GM19455 (cell line): ENCODE data around the gene CPED1.

Source experiments
- ATAC-seq: cut with Tn5 transposase; IDR thresholded peaks from one replicate; pipeline ENCODE4 v1.9.1; 2021; ENCODE audit not compliant: unreplicated experiment

Gene CPED1

DNA sequence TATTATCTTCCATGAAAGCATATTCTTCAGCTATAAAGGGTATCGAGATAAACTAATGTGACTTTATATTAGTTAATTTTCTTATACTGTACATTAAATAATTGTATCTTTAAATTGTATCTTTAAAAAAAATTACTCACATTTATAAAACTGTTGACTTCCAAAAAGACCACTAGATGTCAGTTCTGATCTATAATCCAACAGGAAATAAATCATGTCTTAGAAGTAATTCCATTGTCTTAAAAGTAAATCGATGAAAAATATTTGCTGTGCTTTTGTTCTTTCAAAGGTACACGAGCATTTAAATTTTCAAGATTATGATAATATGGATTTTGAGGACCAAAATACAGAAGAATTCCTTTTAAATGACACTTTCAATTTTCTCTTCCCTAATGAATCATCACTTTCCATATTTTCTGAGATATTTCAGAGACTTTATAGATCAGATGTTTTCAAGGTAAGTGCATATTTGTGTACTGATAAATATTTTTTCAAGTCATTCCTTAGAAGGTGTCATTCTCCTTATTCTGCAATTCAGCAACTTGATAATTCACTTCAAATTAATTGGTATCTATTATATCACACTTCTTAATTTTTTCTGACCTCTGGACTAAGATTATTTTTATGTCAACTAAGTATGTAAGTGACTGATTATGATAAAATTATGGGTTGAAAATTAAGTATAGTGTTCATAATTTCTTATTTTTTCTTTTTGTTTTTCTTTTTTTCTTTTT, 138.5 kb downstream of the CPED1 start:
- no peak for ATAC-seq

DNA sequence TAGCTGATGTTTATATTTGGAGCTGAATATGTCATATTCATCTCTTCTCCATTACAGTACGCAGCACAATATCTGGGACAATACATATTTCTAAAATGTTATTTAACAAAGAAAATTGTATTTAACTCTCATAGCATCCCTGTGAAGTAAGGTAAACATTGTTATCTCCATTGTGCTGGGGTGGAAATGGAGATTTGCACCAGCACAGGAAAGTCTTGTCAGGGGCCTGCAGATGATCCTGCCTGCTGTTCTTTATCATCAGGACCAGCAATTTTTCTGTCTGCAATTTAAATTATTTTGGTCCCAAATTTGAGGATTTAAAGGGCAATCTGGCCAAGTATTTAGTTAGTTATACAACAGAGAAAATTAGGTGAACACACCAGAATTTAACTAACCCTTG, 144.4 kb downstream of the CPED1 start:
- no peak for ATAC-seq

DNA sequence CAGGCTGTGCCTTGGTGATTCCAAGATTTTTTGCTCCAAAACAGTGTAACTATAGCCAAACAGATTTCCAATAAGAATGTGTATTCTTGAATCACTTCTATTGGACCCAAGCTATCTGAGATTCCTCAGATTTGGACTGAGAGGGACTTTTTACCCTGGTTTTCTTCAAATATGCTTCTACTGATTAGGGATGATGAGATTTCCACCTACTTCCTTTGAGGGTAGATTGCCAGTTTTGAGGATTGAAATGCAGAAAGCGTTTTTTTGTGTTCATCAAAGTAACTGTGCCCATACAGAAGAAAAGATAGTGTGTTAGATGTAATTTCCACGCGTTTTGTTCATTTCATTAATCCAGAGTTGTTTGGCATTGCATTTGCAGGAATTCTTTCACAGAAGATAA, 144.9 kb downstream of the CPED1 start:
- ATAC-seq: no peak

DNA sequence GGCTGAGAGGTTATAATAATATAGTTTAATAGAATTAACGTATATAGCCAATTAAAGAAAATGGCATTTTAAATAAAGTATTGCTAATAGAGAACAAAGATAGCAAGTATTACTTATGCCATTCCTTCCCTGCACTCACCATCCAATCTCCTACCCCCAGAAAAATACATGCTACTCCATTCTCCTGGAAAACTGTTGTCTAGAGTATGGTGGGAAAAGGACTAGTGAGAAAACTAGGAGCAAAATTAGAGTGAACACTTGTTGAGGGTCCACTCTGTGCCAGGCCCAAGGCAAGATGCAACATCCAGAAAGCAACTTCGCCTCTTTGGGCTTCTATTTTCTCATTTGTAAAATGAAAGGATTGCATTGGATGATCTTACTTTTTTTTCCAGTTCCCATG, 149.1 kb downstream of the CPED1 start:
- ATAC-seq: no peak

DNA sequence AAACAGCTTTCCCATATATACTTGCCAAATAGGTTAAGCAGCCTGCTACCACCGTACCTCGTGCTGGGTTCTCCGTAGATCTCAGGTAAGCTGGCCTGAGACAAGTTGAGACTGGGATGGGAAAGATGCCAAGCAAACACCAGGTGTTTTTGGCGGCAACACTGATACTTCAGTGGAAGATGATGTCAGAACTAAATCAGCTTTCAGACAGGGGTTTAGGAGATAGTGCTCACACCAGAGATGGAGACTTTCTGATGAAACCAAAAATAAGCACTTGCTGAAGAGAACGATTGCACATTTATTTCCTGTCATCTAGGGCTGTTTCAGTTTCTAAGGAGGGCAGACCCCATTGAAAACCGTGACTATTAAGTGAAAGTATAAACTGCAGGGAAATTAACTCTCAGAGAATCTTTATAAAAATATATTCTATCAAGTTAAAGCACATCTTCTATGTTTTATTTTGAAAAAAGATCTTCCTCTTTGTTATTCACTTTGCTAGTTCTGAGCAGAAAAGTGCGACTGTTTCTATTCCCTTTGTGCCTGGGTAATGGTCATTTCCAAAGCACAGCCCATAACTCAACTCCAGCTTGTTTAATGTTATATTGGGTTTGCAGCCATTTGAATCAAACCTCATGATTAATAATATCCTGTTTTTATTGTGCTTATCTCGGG, 149.9 kb downstream of the CPED1 start:
- peak; percentile 100 for ATAC-seq

DNA sequence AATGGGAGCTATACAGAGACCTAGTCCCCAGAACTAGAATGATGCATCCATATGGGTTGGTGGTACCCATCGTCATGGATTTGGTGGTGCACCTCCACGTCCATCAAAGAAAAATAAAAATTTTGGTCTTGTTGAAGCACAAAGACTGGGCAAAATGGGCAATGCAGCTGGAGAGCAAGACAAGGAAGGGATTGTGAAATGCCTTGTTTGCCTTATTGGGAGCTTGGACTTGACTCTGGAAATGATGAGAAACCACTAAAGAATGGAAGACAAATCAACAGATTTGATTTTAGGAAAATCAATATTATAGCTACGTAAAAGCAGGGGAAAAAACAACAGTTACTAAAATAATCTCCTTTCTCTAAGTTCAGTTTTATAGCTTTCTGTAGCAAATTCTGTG, 150.9 kb downstream of the CPED1 start:
- no peak for ATAC-seq

DNA sequence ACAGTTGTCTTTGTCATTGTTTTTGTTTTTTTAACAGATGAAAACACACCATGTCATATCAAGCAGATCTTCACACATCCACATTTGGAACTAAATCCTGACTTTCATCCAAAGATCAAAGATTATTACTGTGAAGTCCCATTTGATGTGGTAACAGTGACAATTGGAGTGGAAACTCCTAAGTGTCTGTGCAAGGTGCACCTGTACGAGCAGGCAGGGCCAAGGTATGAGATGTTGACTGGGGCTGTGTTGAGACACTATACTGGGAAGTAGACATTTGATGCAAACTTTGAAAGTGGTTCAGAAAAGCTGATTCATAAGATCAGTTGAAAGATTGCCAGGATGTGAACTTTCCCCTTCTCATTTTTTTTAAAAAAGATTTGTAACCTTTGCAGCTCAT, 152.3 kb downstream of the CPED1 start:
- ATAC-seq: no peak

DNA sequence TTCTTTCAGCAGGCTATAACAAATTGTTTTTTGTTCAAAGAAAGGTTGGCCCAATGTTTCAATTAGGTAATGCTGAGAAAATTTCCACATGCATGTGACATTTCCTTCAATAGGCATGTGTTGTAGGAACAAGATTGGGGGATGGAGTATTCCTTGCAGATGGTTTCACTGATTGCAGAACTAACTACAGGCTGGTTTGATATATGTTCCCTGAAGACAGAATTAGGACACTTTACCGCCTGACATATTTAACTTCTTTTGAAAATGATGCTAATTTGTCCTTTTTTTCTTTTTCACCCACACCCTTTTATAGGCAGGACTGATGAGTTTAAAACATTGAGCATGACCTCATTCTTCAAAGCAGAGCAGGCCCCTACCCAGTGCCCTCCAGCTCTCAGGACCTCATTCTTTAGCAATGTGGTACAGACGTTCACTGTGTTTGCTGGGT, 163.3 kb downstream of the CPED1 start:
- no peak for ATAC-seq

DNA sequence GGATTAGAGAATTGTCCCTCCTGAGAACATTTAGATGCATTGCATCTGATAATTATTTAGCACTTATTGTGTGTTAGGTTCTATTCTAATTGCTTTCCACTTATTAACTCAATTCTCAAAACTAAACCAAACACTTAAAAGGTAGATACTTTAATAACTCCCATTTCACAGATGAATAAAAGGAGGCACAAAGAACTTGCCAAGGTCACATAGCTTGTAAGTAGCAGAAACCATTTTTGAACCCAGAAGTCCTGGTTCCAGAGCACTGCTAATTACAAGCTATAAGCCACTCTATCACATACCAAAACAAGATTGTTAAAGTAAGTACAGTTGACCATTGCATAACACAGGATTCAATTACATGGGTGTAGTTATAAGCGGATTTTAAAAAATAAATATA, 164.9 kb downstream of the CPED1 start:
- ATAC-seq: no peak

DNA sequence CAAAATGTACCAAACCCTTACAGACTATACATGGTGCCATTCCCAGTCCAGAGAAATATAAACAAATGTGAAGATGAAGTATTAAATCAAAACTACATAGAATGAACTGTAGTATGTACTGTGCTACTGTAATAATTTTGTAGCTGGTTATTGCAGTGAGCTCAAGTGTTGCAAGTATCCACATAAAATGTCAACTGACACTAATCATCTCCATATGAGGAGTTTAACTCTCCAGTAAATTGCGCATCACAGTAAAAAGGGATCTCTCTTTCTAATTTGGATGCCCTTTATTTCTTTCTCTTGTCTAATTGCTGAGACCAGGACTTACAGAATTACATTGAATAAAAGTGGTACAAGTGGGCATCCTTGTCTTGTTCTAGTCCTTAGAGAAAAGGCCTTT, 165.5 kb downstream of the CPED1 start:
- no peak for ATAC-seq

DNA sequence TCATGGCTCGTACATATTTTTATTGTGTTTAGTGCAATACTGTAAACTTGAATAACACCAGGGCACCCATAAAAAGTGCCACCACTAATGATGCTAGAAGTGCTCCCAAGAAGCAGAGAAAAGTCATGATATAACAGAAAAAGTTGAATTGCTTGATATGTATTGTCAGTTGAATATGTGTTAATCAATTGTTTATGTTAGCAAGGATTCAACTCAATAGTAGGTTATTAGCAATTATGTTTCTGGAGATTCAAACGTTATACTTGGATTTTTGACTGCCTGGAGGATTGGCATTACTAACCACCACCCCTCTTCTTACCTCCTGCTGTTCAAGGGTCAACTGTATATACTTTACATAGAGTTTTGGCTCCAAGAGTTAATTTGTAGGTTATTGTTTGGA, 168.3 kb downstream of the CPED1 start:
- no peak for ATAC-seq

DNA sequence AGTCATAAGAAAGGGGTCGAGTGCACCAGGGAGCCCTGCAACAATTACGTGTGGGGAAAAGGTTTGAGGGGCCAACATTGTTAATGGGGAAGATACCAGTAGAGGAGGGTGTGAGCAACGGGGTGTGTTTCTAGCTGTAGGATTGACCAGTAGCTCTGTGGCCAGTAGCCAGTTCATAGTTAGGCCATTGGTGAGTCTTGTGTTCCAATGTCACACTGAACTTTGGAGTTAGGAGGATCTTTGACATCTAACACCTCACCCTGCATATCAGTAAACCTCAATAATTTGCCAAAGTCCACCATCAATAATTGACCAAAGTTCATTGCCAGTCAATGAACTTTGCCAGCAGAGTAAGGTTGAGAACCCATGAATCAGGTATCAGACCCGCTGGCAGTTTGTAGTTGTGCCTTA, 168.8 kb downstream of the CPED1 start:
- no peak for ATAC-seq

DNA sequence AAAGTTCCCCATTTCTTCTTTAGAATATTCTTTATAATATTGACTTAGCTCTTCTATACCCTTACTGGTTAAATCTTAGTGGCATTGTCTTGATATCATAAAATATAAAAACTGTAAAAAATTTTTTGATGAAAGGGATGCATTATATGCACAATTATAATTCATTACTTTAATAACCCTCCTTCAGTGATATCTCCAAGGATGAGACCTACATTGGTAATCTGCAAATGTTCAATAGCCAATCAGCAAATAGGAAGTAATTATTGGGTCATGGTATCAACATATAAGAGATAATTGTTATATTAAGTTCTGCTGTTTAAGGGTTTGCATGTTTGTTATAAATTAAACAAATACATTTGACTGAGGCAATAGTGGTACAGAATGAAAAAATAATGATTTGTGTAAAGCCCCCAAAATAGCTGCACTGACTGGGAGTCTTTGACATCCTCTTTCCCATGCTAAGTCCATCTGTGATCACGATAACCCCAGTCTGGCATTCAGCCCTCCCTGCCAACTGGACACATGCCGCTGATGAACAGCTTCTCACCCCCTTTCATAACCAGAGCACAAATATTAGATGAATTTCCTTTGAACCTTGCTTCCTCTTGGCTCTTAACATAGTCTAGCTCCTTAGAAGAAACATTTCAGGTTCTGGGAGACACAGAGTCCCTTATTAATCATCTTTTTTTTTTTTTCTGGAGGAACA, 169.5 kb downstream of the CPED1 start:
- ATAC-seq: no peak

DNA sequence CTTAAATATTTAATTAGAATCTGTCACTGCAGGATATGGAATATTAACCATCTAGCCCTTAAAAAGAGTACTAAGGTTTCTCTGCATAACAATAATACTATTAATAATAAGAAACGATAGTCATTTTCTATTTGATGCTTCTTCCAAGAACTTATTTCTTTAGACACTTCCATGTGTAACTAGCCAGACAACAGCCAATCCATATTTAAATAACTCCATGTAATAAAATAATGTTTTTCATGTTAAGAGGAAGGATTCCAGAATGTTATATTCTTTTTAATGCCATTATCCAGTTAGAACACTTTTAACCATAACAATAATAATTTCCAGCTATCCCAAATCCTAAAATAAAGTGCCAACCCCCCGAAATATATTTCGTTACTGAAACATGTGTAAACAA, 170.2 kb downstream of the CPED1 start:
- ATAC-seq: no peak

DNA sequence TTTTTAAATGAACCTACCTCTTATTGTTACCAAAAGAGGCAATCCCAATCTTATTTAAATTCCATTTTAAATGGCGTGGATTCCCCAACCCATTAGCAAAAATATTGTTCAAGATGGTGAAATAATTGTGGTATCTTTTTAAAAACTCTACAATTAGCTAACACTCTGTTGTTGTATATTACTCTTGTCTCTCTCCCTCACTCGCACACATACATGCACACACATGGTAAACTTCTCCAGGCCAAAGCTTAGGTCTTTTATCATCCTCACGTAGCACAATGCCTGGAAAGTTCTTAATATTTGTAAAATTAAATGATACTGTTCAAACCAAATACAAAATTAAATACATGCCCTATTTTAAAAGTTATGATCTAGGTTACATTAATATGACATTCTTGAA, 171.0 kb downstream of the CPED1 start:
- no peak for ATAC-seq

DNA sequence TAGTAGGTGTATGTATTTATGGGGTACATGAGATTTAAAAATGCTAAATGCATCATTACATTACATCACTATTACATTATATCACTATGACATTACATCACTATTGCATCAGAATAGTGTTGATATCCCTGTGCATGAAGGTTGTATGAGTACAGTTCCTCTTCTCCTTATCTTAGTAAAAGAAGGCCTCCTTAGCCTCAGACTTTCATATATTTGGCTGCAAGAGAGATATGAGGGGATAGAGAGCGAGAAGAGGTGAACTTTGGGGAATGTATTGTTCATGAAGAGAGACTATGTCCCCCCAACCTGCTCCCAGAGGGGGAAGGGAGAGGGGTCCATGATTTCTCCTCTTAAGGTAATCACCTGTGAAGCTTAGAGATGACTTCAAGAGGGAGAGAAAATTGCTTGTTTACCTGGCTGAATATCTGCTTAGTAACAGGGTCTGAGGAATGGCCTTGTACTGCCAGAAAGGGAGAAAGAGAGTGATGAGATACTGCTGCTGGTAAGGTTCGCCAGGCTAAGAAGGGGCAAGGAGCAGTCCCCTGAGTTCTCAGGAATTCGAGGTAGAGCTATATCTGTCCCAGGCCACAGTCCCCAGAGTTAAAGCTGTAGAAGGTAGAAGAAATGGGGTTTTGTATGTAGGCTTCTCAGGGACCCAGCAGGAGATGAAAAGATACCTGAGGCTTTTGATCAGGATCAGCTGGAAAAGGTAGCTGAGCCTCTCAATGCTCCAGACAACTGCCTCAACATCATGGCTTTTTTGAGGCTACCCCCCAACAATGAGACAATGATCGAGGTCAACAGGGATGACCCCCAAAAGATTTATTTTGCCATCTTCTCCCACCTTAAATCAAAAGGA, 171.9 kb downstream of the CPED1 start:
- ATAC-seq: no peak

DNA sequence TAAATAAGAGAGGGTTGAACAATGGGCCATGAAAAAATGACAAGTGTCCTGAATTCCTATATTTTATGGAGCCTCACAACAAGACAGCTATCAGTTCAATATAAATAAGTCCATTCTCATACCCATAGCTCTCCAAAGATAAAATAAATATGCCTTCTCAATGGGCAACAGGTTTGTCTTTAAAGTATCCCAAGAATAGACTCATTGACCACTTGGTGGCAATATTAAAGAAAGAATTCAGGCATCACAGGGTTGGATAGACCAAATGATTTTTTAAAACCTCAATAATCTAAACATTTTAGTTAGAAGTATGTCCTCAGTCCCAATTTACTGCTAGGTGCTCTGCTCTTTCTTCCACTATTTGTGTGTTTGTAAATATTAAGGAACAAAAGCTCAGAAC, 175.2 kb downstream of the CPED1 start:
- ATAC-seq: no peak

DNA sequence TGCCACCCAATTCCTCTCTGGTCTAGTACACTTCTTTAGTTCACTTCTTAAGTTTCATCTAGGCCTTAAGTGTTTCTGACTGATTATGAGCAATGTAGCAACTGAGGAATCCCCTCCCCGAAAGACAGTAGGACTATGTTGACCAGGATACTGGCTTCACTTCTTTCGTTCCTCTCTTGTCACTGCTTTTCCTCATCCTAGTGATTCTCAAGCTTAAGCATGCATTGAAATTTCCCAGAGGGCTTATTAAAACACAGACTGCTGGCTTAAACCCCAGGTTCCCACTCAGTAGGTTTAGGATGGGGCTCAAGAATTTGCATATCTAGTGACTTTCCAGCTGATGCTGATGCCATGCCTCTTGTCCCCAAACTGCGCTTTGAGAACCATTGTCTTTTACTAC, 175.7 kb downstream of the CPED1 start:
- ATAC-seq: no peak

DNA sequence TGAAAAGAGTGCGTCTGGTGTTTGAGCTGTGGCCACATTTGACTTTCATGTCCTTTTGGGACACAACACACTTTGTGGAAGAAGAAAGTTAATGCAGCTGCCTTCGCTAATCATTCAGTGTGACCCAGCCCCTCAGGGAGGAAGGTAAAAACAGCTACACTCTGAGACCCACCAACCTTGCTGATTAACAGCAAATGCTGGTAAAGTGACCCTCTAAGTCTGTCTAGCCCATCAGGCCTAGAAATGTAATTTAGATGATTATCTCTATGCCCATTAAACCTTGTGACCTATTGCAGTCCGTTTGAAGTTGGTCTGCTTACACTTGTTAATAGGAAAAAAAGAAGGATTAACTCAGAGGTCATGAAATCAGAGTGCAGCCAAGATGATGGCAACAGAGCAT, 178.4 kb downstream of the CPED1 start:
- no peak for ATAC-seq

DNA sequence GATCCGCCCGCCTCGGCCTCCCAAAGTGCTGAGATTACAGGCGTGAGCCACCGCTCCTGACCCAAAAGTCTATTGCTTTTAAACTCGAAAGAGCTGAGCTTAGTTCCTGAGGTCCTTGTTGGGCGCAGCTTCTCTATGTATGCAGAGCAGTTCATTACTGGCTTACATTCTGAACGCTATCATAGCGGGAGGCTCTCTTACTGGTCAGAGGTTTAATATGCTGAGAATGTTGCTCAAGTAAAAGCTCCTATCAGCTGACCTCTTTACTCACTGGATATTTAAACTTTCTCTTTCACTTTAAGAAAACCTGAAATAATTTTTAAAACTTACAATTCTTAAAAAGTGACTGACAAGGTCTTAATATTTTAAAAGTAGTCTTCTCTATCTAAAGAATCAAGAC, 179.5 kb downstream of the CPED1 start:
- ATAC-seq: no peak

DNA sequence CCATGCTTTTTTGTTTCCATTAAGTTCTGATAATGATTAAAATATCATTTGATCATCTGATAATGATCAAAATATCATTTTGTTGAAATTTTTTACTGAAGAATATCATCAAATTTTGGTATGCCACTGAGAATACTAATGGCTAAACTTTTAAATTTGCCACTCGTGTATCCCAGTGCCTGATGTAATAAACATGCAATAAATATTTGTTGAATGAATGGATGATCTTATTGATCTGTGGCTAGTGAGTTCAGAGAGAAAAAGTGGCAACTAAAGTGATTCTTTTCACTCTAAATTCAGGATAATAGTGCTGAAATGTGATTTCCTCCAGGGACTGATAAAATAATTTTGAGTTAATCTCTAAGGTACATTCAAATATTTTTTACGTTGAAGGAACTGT, 181.0 kb downstream of the CPED1 start:
- ATAC-seq: no peak
